Activated CD4-positive, alpha-beta T cell treated with anti-CD3 and anti-CD28 coated beads, Interleukin-2, amount 10 ng/mL, durations not matched to agents 7 days and 5 days (primary cell): ENCODE data around the gene NPR2. TPM values are rescaled to one million over a fixed set of nuclear protein-coding genes. Genes with fewer than 3 reads are reported as not detected.

Experiments
- CTCF ChIA-PET: fragments of 350-600 bp; sonication (Branson Sonifier 250); formaldehyde crosslinking; loops from one replicate; lab custom pipeline; 2021; ENCODE audit warnings: antibody characterized with exemption; lab: Charles Lee
- POLR2A ChIA-PET: fragments of 350-600 bp; sonication (Branson Sonifier 250); formaldehyde crosslinking; loops from one replicate; lab custom pipeline; 2021; ENCODE audit warnings: antibody characterized with exemption; lab: Charles Lee
- DNase-seq: peaks from one replicate; pipeline ENCODE4 v3.0.0-alpha.2; 2020
- H3K27ac Mint-ChIP-seq: one replicate; pipeline ENCODE4 v1.8.0; 2021; ENCODE audit warnings: mild to moderate bottlenecking, moderate library complexity, mixed read lengths
- H3K27me3 Mint-ChIP-seq: one replicate; pipeline ENCODE4 v1.8.0; 2021; ENCODE audit warnings: mixed read lengths
- H3K36me3 Mint-ChIP-seq: one replicate; pipeline ENCODE4 v1.8.0; 2021; ENCODE audit warnings: low read depth, mixed read lengths
- H3K4me1 Mint-ChIP-seq: one replicate; pipeline ENCODE4 v1.8.0; 2021; ENCODE audit warnings: mixed read lengths
- H3K4me3 Mint-ChIP-seq: one replicate; pipeline ENCODE4 v1.8.0; 2021; ENCODE audit warnings: mild to moderate bottlenecking, moderate library complexity, mixed read lengths
- H3K9me3 Mint-ChIP-seq: one replicate; pipeline ENCODE4 v1.8.0; 2021; ENCODE audit warnings: mixed read lengths
- total RNA-seq, 2 experiments: library from RNA; stranded (reverse); gene quantifications; one replicate each; pipeline ENCODE4 v1.2.3, GENCODE V29; 2021

NPR2 gene
- total RNA-seq, 2 experiments from 2014 or later: 8.7 to 11.7 TPM

DNA sequence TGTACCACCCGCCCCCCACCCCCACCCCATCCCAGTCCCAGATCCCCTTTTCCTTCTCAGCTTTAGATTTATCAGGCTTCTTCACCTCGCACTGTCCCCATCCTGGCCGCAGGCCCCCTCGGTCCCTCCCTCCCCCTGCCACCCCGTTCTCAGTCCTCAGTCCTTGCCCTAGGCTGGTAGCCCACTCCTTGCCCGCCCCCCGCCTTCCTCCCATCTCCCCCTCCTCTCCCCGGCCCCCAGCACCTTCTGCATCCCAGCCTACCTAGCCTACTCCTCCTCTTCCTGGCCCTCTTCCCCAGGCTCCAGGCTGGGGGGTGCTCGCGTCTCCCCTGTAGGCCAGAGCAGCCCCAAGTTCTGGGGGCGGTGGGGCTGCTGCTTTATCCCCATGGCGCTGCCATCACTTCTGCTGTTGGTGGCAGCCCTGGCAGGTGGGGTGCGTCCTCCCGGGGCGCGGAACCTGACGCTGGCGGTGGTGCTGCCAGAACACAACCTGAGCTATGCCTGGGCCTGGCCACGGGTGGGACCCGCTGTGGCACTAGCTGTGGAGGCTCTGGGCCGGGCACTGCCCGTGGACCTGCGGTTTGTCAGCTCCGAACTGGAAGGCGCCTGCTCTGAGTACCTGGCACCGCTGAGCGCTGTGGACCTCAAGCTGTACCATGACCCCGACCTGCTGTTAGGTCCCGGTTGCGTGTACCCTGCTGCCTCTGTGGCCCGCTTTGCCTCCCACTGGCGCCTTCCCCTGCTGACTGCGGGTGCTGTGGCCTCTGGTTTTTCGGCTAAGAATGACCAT lies 828 bp downstream of the NPR2 start:
- peaks cover 20% of the 10 kb centered on the region for H3K4me1 Mint-ChIP-seq
- no peaks in the 10 kb centered on the region for H3K9me3 Mint-ChIP-seq
- no peak overlapping the region for H3K27ac Mint-ChIP-seq
- CTCF ChIA-PET: interaction anchor here (1.7 kb wide), 1 partner anchor 22 kb away, joined by 5 read pairs; the partner anchor contains the start of gene HINT2
- H3K4me3 Mint-ChIP-seq: no peak overlapping the region
- H3K36me3 Mint-ChIP-seq: no peaks in the 10 kb centered on the region
- POLR2A ChIA-PET: interaction anchor here (0.6 kb wide), 1 partner anchor 97 kb away, joined by 3 read pairs; no protein-coding TSS in a partner anchor
- no peaks in the 10 kb centered on the region for H3K27me3 Mint-ChIP-seq
- DNase-seq: no peak

DNA sequence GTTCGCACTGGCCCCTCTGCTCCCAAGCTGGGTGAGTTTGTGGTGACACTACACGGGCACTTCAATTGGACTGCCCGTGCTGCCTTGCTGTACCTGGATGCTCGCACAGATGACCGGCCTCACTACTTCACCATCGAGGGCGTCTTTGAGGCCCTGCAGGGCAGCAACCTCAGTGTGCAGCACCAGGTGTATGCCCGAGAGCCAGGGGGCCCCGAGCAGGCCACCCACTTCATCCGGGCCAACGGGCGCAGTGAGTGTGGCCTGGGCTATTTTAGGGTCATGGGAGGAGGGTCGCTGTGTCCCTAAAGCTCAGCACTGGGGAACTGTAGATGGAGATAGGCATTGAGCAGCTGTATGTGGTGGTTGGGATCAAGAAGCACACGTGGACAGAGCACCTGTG lies 1.4 kb downstream of the NPR2 start:
- Mint-ChIP-seq H3K4me1 (peaks cover 23% of the 10 kb centered on the region), H3K27me3 (no peaks in the 10 kb centered on the region), H3K4me3 (no peak overlapping the region), H3K9me3 (no peaks in the 10 kb centered on the region), H3K27ac (no peak overlapping the region), H3K36me3 (no peaks in the 10 kb centered on the region)
- DNase-seq: no peak
- CTCF ChIA-PET: interaction anchor here (1.7 kb wide), 1 partner anchor 21 kb away, joined by 5 read pairs; the partner anchor contains the start of gene HINT2
- POLR2A ChIA-PET: interaction anchor here (0.6 kb wide), 1 partner anchor 98 kb away, joined by 3 read pairs; no protein-coding TSS in a partner anchor

DNA sequence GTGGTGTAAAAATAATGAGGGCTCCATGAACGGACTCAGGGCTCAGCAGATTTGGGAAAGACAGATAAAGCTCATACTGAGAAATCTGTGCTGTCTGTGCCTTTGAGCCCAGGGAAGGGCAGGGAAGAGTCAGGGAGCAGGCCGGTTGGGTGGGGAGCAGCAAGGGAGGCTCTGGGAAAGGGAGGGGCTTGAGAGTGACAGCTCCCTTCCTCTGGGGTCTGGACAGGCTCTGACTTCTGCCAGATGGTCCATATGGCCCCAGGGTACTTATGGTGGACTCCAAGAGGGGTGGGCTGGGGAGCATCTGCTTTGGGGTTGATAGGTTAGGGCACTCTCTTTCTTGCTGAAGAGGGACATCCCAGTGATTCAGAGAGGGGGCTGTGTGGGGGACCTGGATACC lies 2.1 kb downstream of the NPR2 start:
- CTCF ChIA-PET: no interaction called here
- Mint-ChIP-seq H3K27ac (peak overlapping the region; percentile 32), H3K36me3 (no peaks in the 10 kb centered on the region), H3K4me3 (no peak overlapping the region), H3K4me1 (peaks cover 26% of the 10 kb centered on the region), H3K9me3 (no peaks in the 10 kb centered on the region), H3K27me3 (no peaks in the 10 kb centered on the region)
- no peak for DNase-seq
- POLR2A ChIA-PET: no interaction called here

DNA sequence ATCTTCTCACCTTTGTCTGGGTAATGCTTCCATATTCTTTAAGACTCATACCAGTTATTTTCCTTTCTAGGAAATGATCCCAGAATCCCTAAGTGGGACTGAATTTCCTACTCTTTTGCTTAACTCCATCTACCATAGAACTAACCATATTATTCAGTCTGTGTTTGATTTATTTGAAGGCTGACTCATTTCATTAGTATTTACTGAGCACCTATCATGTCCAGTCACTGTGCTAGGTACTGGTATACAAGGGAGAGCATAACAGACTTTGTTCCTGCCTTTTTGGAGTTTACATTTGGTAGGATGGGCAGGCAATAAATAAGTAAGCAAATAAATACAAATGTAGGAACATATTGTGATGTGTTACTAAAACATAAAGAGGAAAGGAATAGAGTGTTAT lies 4.3 kb downstream of the NPR2 start:
- H3K27me3 Mint-ChIP-seq: no peaks in the 10 kb centered on the region
- H3K36me3 Mint-ChIP-seq: no peaks in the 10 kb centered on the region
- no peak overlapping the region for H3K4me3 Mint-ChIP-seq
- H3K27ac Mint-ChIP-seq: no peak overlapping the region
- H3K9me3 Mint-ChIP-seq: no peaks in the 10 kb centered on the region
- CTCF ChIA-PET: no interaction called here
- H3K4me1 Mint-ChIP-seq: peaks cover 32% of the 10 kb centered on the region
- POLR2A ChIA-PET: no interaction called here
- DNase-seq: no peak

DNA sequence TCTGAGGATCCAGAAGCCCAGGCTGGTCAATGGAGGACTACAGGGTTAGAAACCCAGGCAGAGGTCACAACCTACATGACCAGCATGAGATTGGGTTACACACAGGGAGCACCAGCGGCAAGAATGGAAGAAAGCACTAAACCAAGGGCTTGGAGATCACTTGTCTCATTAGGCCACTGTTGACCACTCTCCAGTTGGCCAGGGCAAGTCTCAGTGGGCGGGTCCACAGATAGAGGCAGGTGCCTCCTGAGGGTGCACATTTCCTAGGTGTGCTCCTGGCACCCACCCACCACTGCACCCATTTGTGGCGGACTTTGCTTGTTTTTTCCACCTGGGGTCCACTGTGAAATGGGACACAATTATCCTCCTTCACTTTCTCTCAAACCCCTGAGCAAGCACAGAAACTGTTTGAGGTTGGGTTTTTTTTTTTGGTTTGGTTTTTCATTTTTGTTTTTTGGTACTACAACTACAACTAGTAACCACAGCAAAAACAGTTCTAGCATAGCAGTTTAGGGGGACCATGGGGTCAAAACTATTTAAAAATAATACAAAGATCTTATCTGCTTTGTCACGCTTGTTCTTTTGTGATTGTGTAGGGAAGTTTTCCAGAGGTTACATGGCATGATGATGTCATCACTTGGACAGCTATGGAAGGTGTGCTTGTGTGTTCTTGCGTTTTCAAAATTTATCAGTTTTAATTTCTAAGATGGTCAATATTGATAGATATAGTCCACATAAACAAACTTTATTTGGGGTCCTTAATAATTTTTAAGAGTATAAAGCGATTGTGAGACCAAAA lies 6.1 kb downstream of the NPR2 start:
- CTCF ChIA-PET: interaction anchor here (1.2 to 6.3 kb wide), 2 partner anchors 7 to 15 kb away, joined by 4 to 34 read pairs; partner anchors contain the start of genes HINT2 and SPAG8
- peaks cover 32% of the 10 kb centered on the region for H3K4me1 Mint-ChIP-seq
- no peak overlapping the region for H3K4me3 Mint-ChIP-seq
- no peak for DNase-seq
- H3K9me3 Mint-ChIP-seq: no peaks in the 10 kb centered on the region
- H3K36me3 Mint-ChIP-seq: no peaks in the 10 kb centered on the region
- no peak overlapping the region for H3K27ac Mint-ChIP-seq
- no peaks in the 10 kb centered on the region for H3K27me3 Mint-ChIP-seq
- POLR2A ChIA-PET: no interaction called here

DNA sequence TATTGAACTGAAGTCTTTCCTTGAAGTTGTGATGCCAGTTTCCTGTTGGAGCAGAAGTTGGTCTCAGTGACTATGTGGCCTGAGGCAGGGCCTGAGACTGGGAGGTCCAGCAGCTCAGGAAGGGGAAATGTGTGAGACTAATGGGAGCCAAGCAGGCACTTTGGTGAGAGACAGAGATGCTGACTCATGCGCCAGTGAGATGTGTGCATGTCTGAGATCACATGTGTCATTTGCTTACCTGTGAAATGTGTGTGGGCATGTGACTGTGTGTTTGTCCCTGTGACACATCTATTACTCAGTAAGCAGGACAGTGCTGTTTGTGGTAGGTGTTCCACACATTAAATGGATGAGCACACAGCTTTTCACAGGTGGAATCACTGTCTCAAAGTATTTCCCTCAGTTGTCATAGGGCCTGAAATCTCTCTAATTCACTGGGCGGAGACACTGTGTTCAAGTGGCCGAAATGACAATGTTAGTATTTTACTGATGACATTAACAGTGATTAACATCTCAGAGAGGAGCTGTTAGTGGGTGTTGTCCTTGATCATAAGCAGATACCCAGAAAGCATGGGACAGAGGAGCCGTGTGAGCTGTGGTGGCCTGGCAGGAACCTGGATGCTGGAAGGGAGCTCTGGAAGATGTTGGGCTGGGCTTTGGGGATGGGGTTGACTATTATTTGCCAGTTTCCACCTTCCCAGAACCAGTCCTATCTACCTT lies 7.4 kb downstream of the NPR2 start:
- ChIA-PET POLR2A (no interaction called here), CTCF (interaction anchor here (1.0 to 6.3 kb wide), 2 partner anchors 9 to 13 kb away, joined by 3 to 34 read pairs; partner anchors contain the start of genes HINT2 and SPAG8)
- H3K27me3 Mint-ChIP-seq: no peaks in the 10 kb centered on the region
- H3K9me3 Mint-ChIP-seq: no peaks in the 10 kb centered on the region
- DNase-seq: no peak
- no peak overlapping the region for H3K4me3 Mint-ChIP-seq
- H3K4me1 Mint-ChIP-seq: peaks cover 28% of the 10 kb centered on the region
- peaks cover 1% of the 10 kb centered on the region for H3K36me3 Mint-ChIP-seq
- no peak overlapping the region for H3K27ac Mint-ChIP-seq

DNA sequence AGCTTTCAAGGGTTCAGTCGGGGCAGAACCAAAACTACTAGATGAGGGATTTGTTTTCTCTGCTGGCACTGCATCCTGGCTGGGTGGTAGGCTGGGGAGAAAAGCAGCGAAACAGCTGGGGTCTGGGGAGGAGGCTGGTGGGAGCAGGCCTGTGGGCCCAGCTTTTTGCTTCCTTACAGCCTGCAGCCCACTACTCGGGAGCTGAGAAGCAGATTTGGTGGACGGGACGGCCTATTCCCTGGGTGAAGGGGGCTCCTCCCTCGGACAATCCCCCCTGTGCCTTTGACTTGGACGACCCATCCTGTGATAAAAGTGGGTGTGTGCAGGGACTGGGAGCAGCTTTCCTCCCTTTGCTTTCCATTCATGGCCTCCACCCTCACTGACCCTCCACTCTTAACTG lies 9.1 kb downstream of the NPR2 start:
- POLR2A ChIA-PET: no interaction called here
- Mint-ChIP-seq H3K36me3 (peaks cover 1% of the 10 kb centered on the region), H3K27me3 (no peaks in the 10 kb centered on the region), H3K4me1 (peaks cover 16% of the 10 kb centered on the region), H3K4me3 (no peak overlapping the region), H3K9me3 (no peaks in the 10 kb centered on the region), H3K27ac (no peak overlapping the region)
- CTCF ChIA-PET: interaction anchor here (0.6 to 6.3 kb wide), 3 partner anchors 10 to 228 kb away, joined by 4 to 34 read pairs (median 6); partner anchors contain the start of genes HINT2 and SPAG8
- DNase-seq: no peak

DNA sequence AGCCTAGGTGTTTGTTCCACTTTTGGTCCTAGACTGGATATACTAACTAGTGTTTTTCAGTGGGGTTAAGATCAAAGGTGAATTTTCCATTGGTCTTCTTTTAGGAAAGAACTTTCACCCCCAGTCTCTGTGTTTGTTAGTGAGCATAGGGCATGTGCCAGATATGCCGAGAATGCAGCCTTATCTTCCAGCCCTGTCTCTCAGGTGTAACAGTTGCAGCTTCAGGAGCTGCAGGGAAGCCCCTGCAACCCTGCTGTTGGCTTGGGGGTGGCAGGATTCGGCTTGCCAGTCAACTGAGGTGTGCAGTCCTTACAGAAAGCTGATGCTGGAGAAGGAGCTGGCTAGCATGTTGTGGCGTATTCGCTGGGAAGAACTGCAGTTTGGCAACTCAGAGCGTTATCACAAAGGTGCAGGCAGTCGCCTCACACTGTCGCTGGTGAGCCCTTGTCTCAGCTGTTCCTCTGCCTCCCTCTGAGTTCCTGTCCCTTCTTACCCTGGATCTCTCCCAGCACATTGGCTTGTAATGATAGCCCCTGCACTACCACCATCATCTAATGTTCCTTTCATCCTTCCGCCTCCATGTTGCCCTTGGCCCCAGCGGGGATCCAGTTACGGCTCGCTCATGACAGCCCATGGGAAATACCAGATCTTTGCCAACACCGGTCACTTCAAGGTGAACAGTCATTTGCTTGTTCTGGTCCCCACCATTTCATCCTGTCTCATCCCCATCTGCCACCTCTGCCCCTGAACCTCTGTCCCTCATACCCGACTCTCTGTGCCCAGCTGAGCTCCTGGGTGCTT lies 10.1 kb downstream of the NPR2 start:
- Mint-ChIP-seq H3K4me1 (peaks cover 16% of the 10 kb centered on the region), H3K36me3 (peaks cover 5% of the 10 kb centered on the region), H3K9me3 (no peaks in the 10 kb centered on the region), H3K27ac (no peak overlapping the region), H3K27me3 (no peaks in the 10 kb centered on the region), H3K4me3 (no peak overlapping the region)
- no peak for DNase-seq
- CTCF ChIA-PET: interaction anchor here (1.9 to 6.3 kb wide), 2 partner anchors 11 kb away, joined by 6 to 34 read pairs; partner anchors contain the start of genes HINT2 and SPAG8
- POLR2A ChIA-PET: no interaction called here

DNA sequence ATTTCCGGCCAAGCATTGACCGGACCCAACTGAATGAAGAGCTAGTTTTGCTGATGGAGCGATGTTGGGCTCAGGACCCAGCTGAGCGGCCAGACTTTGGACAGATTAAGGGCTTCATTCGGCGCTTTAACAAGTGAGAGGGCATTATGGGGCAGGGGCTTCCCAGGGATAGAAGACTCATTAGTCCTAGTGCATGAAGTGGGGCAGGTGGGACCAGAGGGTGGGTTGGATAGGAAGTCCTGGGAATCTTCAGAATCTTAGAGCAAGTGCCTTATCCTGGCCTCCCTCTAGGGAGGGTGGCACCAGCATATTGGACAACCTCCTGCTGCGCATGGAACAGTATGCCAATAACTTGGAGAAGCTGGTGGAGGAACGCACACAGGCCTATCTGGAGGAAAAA lies 14.7 kb downstream of the NPR2 start:
- H3K27ac Mint-ChIP-seq: no peak overlapping the region
- H3K27me3 Mint-ChIP-seq: no peaks in the 10 kb centered on the region
- peaks cover 13% of the 10 kb centered on the region for H3K36me3 Mint-ChIP-seq
- CTCF ChIA-PET: interaction anchor here (0.6 to 1.3 kb wide), 6 partner anchors 8 to 737 kb away, joined by 3 to 4 read pairs (median 3); partner anchors contain the start of gene HINT2
- no peak for DNase-seq
- no peak overlapping the region for H3K4me3 Mint-ChIP-seq
- POLR2A ChIA-PET: no interaction called here
- H3K9me3 Mint-ChIP-seq: no peaks in the 10 kb centered on the region
- peaks cover 5% of the 10 kb centered on the region for H3K4me1 Mint-ChIP-seq

DNA sequence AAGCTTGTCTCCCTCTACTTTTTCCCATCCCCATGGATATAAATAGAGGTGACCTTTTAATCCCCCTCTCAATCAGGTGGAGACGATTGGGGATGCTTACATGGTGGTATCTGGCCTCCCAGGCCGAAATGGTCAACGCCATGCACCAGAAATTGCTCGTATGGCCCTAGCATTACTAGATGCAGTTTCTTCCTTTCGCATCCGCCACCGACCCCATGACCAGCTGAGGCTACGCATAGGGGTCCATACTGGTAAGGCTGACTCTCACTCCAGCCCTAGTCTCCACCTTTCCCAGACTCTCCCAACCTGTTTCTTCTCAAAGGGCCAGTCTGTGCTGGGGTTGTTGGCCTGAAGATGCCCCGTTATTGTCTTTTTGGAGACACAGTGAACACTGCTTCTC lies 17.0 kb downstream of the NPR2 start:
- POLR2A ChIA-PET: no interaction called here
- H3K27ac Mint-ChIP-seq: no peak overlapping the region
- H3K4me3 Mint-ChIP-seq: no peak overlapping the region
- H3K27me3 Mint-ChIP-seq: no peaks in the 10 kb centered on the region
- DNase-seq: no peak
- peaks cover 29% of the 10 kb centered on the region for H3K4me1 Mint-ChIP-seq
- peaks cover 12% of the 10 kb centered on the region for H3K36me3 Mint-ChIP-seq
- CTCF ChIA-PET: no interaction called here
- no peaks in the 10 kb centered on the region for H3K9me3 Mint-ChIP-seq

DNA sequence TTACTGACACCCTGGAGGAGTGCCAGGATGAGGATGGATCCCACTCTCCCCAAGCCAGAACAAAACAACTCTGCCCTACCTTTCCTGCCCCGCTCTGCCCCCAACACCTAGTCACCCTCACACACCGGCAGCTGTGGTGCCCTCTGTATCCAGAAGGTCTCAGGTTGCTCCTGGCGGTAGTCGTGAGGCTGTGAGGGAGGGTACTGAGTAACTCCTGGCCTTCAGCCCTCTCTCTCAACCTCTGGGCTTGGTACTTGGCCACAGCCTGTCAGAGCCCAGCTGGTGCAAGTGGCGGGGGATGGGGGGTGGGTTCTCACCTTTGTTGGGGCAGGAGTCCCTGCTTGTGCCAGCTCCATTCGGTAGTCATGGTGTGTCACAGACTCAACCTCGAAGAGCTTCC lies 18.7 kb downstream of the NPR2 start:
- CTCF ChIA-PET: interaction anchor here (0.6 to 5.5 kb wide), 3 partner anchors 11 to 114 kb away, joined by 3 to 34 read pairs (median 4); no protein-coding TSS in a partner anchor
- peaks cover 16% of the 10 kb centered on the region for H3K36me3 Mint-ChIP-seq
- H3K4me3 Mint-ChIP-seq: no peak overlapping the region
- no peaks in the 10 kb centered on the region for H3K9me3 Mint-ChIP-seq
- no peaks in the 10 kb centered on the region for H3K27me3 Mint-ChIP-seq
- H3K4me1 Mint-ChIP-seq: peaks cover 38% of the 10 kb centered on the region
- POLR2A ChIA-PET: interaction anchor here (0.6 kb wide), 1 partner anchor 211 kb away, joined by 3 read pairs; no protein-coding TSS in a partner anchor
- H3K27ac Mint-ChIP-seq: no peak overlapping the region
- DNase-seq: no peak
